IMR-90 (cell line): Measurements from ENCODE around the gene LAMB1. TPM values are rescaled to one million over a fixed set of nuclear protein-coding genes. Genes with fewer than 3 reads are reported as not detected.

Experiments
- ATAC-seq: fragments of 200-7000 bp; cut with Tn5 transposase; 2 replicates; pipeline ENCODE4 v1.9.1; 2020; ENCODE audit warnings: low read depth, mild to moderate bottlenecking, moderate library complexity
- BruUV-seq: library from RNA; stranded (reverse); fragments of 400-500 nt; replicated peaks from 2 replicates; lab custom pipeline; 2021; lab: Mats Ljungman, UMichigan
- CTCF ChIA-PET: fragments of 300-600 bp; formaldehyde crosslinking; extraction: SDS; loops from one replicate; lab custom pipeline; 2021; ENCODE audit warnings: antibody characterized with exemption; lab: Yijun Ruan, JAX
- POLR2A ChIA-PET: fragments of 300-600 bp; sonication (Branson Sonifier 250); formaldehyde crosslinking; loops from one replicate; lab custom pipeline; 2022; ENCODE audit warnings: antibody characterized with exemption; ENCODE audit not compliant: unreplicated experiment; lab: Charles Lee
- DNase-seq: peaks from one replicate; pipeline ENCODE4 v3.0.0; 2013
- H2AFZ ChIP-seq: replicated peaks from 2 replicates; pipeline ENCODE3; 2013; ENCODE audit warnings: low read length, mild to moderate bottlenecking; ENCODE audit not compliant: poor library complexity
- H2AK5ac ChIP-seq: 2 replicates; pipeline ENCODE4 v1.6.1; 2013; ENCODE audit warnings: low read depth, low read length, inconsistent platforms
- H2AK9ac ChIP-seq: replicated peaks from 2 replicates; pipeline ENCODE3; 2013; ENCODE audit warnings: mild to moderate bottlenecking, low read depth, low read length, moderate library complexity; ENCODE audit not compliant: poor library complexity
- H2BK120ac ChIP-seq: 2 replicates; pipeline ENCODE4 v1.6.1; 2013; ENCODE audit warnings: low read depth, low read length, inconsistent platforms
- H2BK15ac ChIP-seq: 3 replicates; pipeline ENCODE4 v1.6.1; 2013; ENCODE audit warnings: low read depth, low read length, inconsistent platforms
- H2BK20ac ChIP-seq: 2 replicates; pipeline ENCODE4 v1.6.1; 2013; ENCODE audit warnings: low read depth, mild to moderate bottlenecking, inconsistent platforms, low read length, moderate library complexity
- H2BK5ac ChIP-seq: 2 replicates; pipeline ENCODE4 v1.6.1; 2013; ENCODE audit warnings: mild to moderate bottlenecking, low read depth, low read length, inconsistent platforms; ENCODE audit not compliant: poor library complexity, severe bottlenecking
- H3K14ac ChIP-seq: replicated peaks from 2 replicates; pipeline ENCODE4 v1.6.1; 2013; ENCODE audit warnings: low read depth, low read length, inconsistent platforms
- H3K18ac ChIP-seq: 2 replicates; pipeline ENCODE4 v1.6.1; 2013; ENCODE audit warnings: low read depth, low read length, control low read depth
- H3K23ac ChIP-seq: 2 replicates; pipeline ENCODE4 v1.6.1; 2013; ENCODE audit warnings: low read depth, low read length, inconsistent platforms
- H3K27ac ChIP-seq: 2 replicates; pipeline ENCODE4 v1.5.1; 2013; ENCODE audit warnings: mild to moderate bottlenecking, control low read depth, low read length; ENCODE audit not compliant: insufficient read depth
- H3K27me3 ChIP-seq: 2 replicates; pipeline ENCODE4 v1.6.1; 2013; ENCODE audit warnings: low read length; ENCODE audit not compliant: control insufficient read depth, insufficient read depth
- H3K36me3 ChIP-seq: 2 replicates; pipeline ENCODE4 v1.6.1; 2013; ENCODE audit warnings: low read length, mixed read lengths; ENCODE audit not compliant: control insufficient read depth, insufficient read depth
- H3K4ac ChIP-seq: 2 replicates; pipeline ENCODE4 v1.6.1; 2013; ENCODE audit warnings: low read depth, low read length, inconsistent platforms
- H3K4me1 ChIP-seq: 2 replicates; pipeline ENCODE4 v1.6.1; 2013; ENCODE audit warnings: low read length, mixed read lengths; ENCODE audit not compliant: control insufficient read depth, insufficient read depth
- H3K4me2 ChIP-seq: 2 replicates; pipeline ENCODE4 v1.6.1; 2013; ENCODE audit warnings: low read depth, mild to moderate bottlenecking, control low read depth, low read length, moderate library complexity
- H3K4me3 ChIP-seq: 2 replicates; pipeline ENCODE4 v1.5.1; 2013; ENCODE audit warnings: low read depth, mild to moderate bottlenecking, control low read depth, low read length, moderate library complexity; ENCODE audit not compliant: insufficient read depth
- H3K56ac ChIP-seq: 2 replicates; pipeline ENCODE4 v1.6.1; 2013; ENCODE audit warnings: low read length, inconsistent platforms; ENCODE audit not compliant: insufficient read depth; ENCODE audit errors: extremely low read depth
- H3K79me1 ChIP-seq, 2 experiments: 2 replicates each; pipeline ENCODE4 v1.6.1; 2013; ENCODE audit warnings: low read length in 2 of 2, inconsistent platforms in 1 of 2, low read depth in 1 of 2
- H3K9ac ChIP-seq: 2 replicates; pipeline ENCODE4 v1.6.1; 2013; ENCODE audit warnings: low read depth, low read length, control low read depth
- H3K9me1 ChIP-seq: 2 replicates; pipeline ENCODE4 v1.6.1; 2013; ENCODE audit warnings: low read length, inconsistent platforms; ENCODE audit not compliant: insufficient read depth
- H3K9me3 ChIP-seq: 2 replicates; pipeline ENCODE4 v1.6.1; 2013; ENCODE audit warnings: low read length; ENCODE audit not compliant: control insufficient read depth, insufficient read depth
- H4K20me1 ChIP-seq: 2 replicates; pipeline ENCODE4 v1.6.1; 2013; ENCODE audit warnings: low read length, inconsistent platforms; ENCODE audit not compliant: insufficient read depth
- H4K5ac ChIP-seq: 2 replicates; pipeline ENCODE4 v1.6.1; 2013; ENCODE audit warnings: mild to moderate bottlenecking, low read depth, low read length, control low read depth
- H4K8ac ChIP-seq, 2 experiments: 2 replicates each; pipeline ENCODE4 v1.6.1; 2013; ENCODE audit warnings: low read depth in 2 of 2, low read length in 2 of 2, control low read depth in 1 of 2, inconsistent platforms in 1 of 2
- H4K91ac ChIP-seq: 2 replicates; pipeline ENCODE4 v1.6.1; 2013; ENCODE audit warnings: low read depth, low read length, inconsistent platforms; ENCODE audit not compliant: insufficient read depth
- BHLHE40 ChIP-seq: fragments of 150-350 bp; IDR thresholded peaks from 2 replicates; pipeline ENCODE4 v1.6.1; 2016; ENCODE audit warnings: mild to moderate bottlenecking, low read depth, low read length
- CEBPB ChIP-seq: IDR thresholded peaks from 2 replicates; pipeline ENCODE4 v1.6.1; 2012; ENCODE audit warnings: low read depth, low read length, improper control_type of control experiment
- CHD1 ChIP-seq: IDR thresholded peaks from 2 replicates; pipeline ENCODE4 v1.6.1; 2012; ENCODE audit warnings: low read depth, low read length, improper control_type of control experiment
- CTCF ChIP-seq: conservative IDR thresholded peaks from 2 replicates; pipeline ENCODE4 v1.5.1; 2012; ENCODE audit warnings: mild to moderate bottlenecking, low read depth, low read length, improper control_type of control experiment
- ELK1 ChIP-seq: fragments of 150-350 bp; IDR thresholded peaks from 2 replicates; pipeline ENCODE4 v1.6.1; 2016; ENCODE audit warnings: low read depth, mild to moderate bottlenecking, low read length, moderate library complexity, borderline replicate concordance
- FOS ChIP-seq: fragments of 150-350 bp; IDR thresholded peaks from 2 replicates; pipeline ENCODE4 v1.6.1; 2016; ENCODE audit warnings: low read depth, low read length
- MAFK ChIP-seq: IDR thresholded peaks from 2 replicates; pipeline ENCODE4 v1.6.1; 2012; ENCODE audit warnings: low read depth, low read length, improper control_type of control experiment
- MAZ ChIP-seq: IDR thresholded peaks from 2 replicates; pipeline ENCODE4 v1.6.1; 2012; ENCODE audit warnings: low read depth, mild to moderate bottlenecking, low read length, improper control_type of control experiment, moderate library complexity, borderline replicate concordance
- MXI1 ChIP-seq: IDR thresholded peaks from 2 replicates; pipeline ENCODE4 v1.6.1; 2012; ENCODE audit warnings: low read depth, mild to moderate bottlenecking, low read length, moderate library complexity, borderline replicate concordance
- NFE2L2 ChIP-seq: fragments of 150-350 bp; IDR thresholded peaks from 2 replicates; pipeline ENCODE4 v1.6.1; 2016; ENCODE audit warnings: low read depth, mild to moderate bottlenecking, low read length
- POLR2A ChIP-seq: IDR thresholded peaks from 2 replicates; pipeline ENCODE4 v1.6.1; 2012; ENCODE audit warnings: mild to moderate bottlenecking, low read depth, low read length
- RAD21 ChIP-seq: IDR thresholded peaks from 2 replicates; pipeline ENCODE4 v1.6.1; 2012; ENCODE audit warnings: low read length, improper control_type of control experiment
- RCOR1 ChIP-seq: IDR thresholded peaks from 2 replicates; pipeline ENCODE4 v1.6.1; 2012; ENCODE audit warnings: mild to moderate bottlenecking, low read length, improper control_type of control experiment; ENCODE audit not compliant: insufficient replicate concordance
- RFX5 ChIP-seq: IDR thresholded peaks from 2 replicates; pipeline ENCODE4 v1.8.0; 2012; ENCODE audit warnings: low read depth, mild to moderate bottlenecking, low read length, moderate library complexity
- SMC3 ChIP-seq: fragments of 150-350 bp; IDR thresholded peaks from 2 replicates; pipeline ENCODE4 v1.6.1; 2016; ENCODE audit warnings: low read depth, mild to moderate bottlenecking, antibody characterized with exemption, low read length, moderate library complexity
- WGBS, 2 experiments: methylation state at CpG; one replicate each; pipeline versions ENCODE4 v1.1.5 to v1.1.7; 2013; ENCODE audit warnings: missing lambda C conversion rate in 2 of 2; ENCODE audit not compliant: insufficient read length in 1 of 2; ENCODE audit errors: extremely low coverage in 2 of 2; 5-methylcytosine and 5-hydroxymethylcytosine counted together
- dilution Hi-C: fragments of 300-500 bp; cut with HindIII; formaldehyde crosslinking; loops from one replicate; pipeline ENCODE4 v1.14.3; 2018; ENCODE audit warnings: low sequenced_read_pairs; ENCODE audit not compliant: unreplicated experiment
- in situ Hi-C: fragments of 300-500 bp; cut with MboI; formaldehyde crosslinking; loops from 3 replicates; pipeline ENCODE4 v1.14.3; 2019; ENCODE audit warnings: low sequenced_read_pairs, inconsistent platforms, mixed read lengths
- intact Hi-C: fragments of 100-400 bp; cut with micrococcal nuclease; formaldehyde crosslinking; loops from 2 replicates; pipeline ENCODE4 v1.10.0; 2022
- polyA plus RNA-seq, 3 experiments: library from polyadenylated mRNA; depleted of rRNA; stranded (reverse); fragments of >200 nt; gene quantifications; 2 replicates each; pipeline ENCODE4 v1.2.3, GENCODE V29; 2012; ENCODE audit warnings: low replicate concordance in 1 of 3
- total RNA-seq: library from RNA; depleted of rRNA; stranded (reverse); fragments of >200 nt; gene quantifications from 2 replicates; pipeline ENCODE4 v1.2.3, GENCODE V29; 2012
- TF ChIP-seq, protein P1 (sequence below): fragments of 150-350 bp; IDR thresholded peaks from 2 replicates; pipeline ENCODE4 v1.6.1; 2017; ENCODE audit warnings: mild to moderate bottlenecking, antibody characterized with exemption, low read length, low read depth

LAMB1 gene
- total and polyA plus RNA-seq, 2 of the 4 experiments (the other 2 are of a cell fraction) = 114 to 117 TPM

- Histone ChIP-seq H3K18ac (no peak overlapping the region), H3K79me1 (peaks cover 9 to 21% of the 10 kb centered on the region in 2 experiments; a peak in 3 of 4 replicates), H3K9me1 (no peaks in the 10 kb centered on the region; the same call in 1 of the 2 replicates), H4K8ac (no peak overlapping the region), H2AK5ac (no peak overlapping the region), H3K9ac (no peak overlapping the region), H3K56ac (no peak overlapping the region), H3K4ac (no peak overlapping the region), H2BK20ac (no peak overlapping the region), H3K23ac (no peak overlapping the region), H4K91ac (no peak overlapping the region), H3K36me3 (peaks cover 15% of the 10 kb centered on the region), H2AK9ac (no peak overlapping the region), H3K4me3 (no peak overlapping the region), H3K27ac (no peak overlapping the region), H3K14ac (no peak overlapping the region), H3K4me1 (no peaks in the 10 kb centered on the region), H2BK120ac (no peak overlapping the region), H2AFZ (no peak overlapping the region), H3K9me3 (no peaks in the 10 kb centered on the region), H2BK15ac (no peak overlapping the region), H2BK5ac (no peak overlapping the region), H3K27me3 (no peaks in the 10 kb centered on the region), H3K4me2 (no peak overlapping the region), H4K5ac (no peak overlapping the region), H4K20me1 (no peaks in the 10 kb centered on the region)
- dilution Hi-C loops = no loop called here
- ATAC-seq (no peak), DNase-seq (no peak)
- no peak for TF ChIP-seq SMC3
- TF ChIP-seq NFE2L2 = no peak
- no peak for TF ChIP-seq MAFK
- no peak for TF ChIP-seq POLR2A
- no peak for TF ChIP-seq MAZ
- no peak for TF ChIP-seq RCOR1
- TF ChIP-seq, protein P1, sequence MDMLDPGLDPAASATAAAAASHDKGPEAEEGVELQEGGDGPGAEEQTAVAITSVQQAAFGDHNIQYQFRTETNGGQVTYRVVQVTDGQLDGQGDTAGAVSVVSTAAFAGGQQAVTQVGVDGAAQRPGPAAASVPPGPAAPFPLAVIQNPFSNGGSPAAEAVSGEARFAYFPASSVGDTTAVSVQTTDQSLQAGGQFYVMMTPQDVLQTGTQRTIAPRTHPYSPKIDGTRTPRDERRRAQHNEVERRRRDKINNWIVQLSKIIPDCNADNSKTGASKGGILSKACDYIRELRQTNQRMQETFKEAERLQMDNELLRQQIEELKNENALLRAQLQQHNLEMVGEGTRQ = no peak
- no peak for TF ChIP-seq RFX5
- no peak for TF ChIP-seq FOS
- no peak for TF ChIP-seq RAD21
- TF ChIP-seq MXI1 = no peak
- no peak for TF ChIP-seq BHLHE40
- TF ChIP-seq CTCF = no peak
- TF ChIP-seq CHD1 = no peak
- TF ChIP-seq ELK1 = no peak
- no peak for TF ChIP-seq CEBPB
- WGBS, 2 experiments = no CpG with 5 or more reads among the region's 2 CpGs
- in situ Hi-C loops = no loop called here
- POLR2A ChIA-PET = no interaction called here
- intact Hi-C loops = no loop called here
- no TSS peak for BruUV-seq
- CTCF ChIA-PET = no interaction called here
These were observed 95.2 kb downstream of the LAMB1 start for GRCh38 chr7:107907790-107908189.
